ENCODE results near the gene POLR2H.
"Not testable (repeated sequence)": the region's sequence is repeated elsewhere in the genome, so short reads cannot be mapped to it uniquely, and the experiment has no call there.

The POLR2H gene

GRCh38 chr3:184336547-184337398 is 24.7 kb upstream of the POLR2H start:
- DNase-seq = no peak

- no peak for DNase-seq
Measured at GRCh38 chr3:184337399-184337714, 24.2 kb upstream of the POLR2H start, which contains the start of gene FAM131A. TSS of gene FAM131A (plus strand) at chr3:184337600. CDS start at chr3:184337631, 31 bp downstream.

- no peak for DNase-seq
Measured at GRCh38 chr3:184337981-184338380, 23.5 kb upstream of the POLR2H start.

GRCh38 chr3:184338511-184338945 is 23.0 kb upstream of the POLR2H start:
- no peak for DNase-seq

- no peak for DNase-seq
Measured at GRCh38 chr3:184339001-184339400, 22.5 kb upstream of the POLR2H start.

GRCh38 chr3:184339451-184340135 is 21.9 kb upstream of the POLR2H start:
- DNase-seq = not testable (repeated sequence)

GRCh38 chr3:184341925-184342324 is 19.6 kb upstream of the POLR2H start:
- no peak for DNase-seq

GRCh38 chr3:184343200-184343876 is 18.2 kb upstream of the POLR2H start:
- DNase-seq = no peak

GRCh38 chr3:184344579-184345316 is 16.8 kb upstream of the POLR2H start:
- no peak for DNase-seq

GRCh38 chr3:184345317-184346144 is 16.0 kb upstream of the POLR2H start:
- DNase-seq = no peak

GRCh38 chr3:184346480-184347190 is 14.9 kb upstream of the POLR2H start:
- no peak for DNase-seq

- no peak for DNase-seq
Measured at GRCh38 chr3:184347321-184348056, 14.0 kb upstream of the POLR2H start.

GRCh38 chr3:184348057-184348382 is 13.5 kb upstream of the POLR2H start:
- no peak for DNase-seq

GRCh38 chr3:184349563-184350470 is 11.7 kb upstream of the POLR2H start:
- DNase-seq = no peak

- no peak for DNase-seq
Measured at GRCh38 chr3:184350618-184351017, 10.9 kb upstream of the POLR2H start.

GRCh38 chr3:184351511-184352148 is 9.9 kb upstream of the POLR2H start:
- no peak for DNase-seq

- no peak for DNase-seq
Measured at GRCh38 chr3:184352149-184352785, 9.2 kb upstream of the POLR2H start.

- no peak for DNase-seq
Measured at GRCh38 chr3:184352897-184353545, 8.5 kb upstream of the POLR2H start.

Measured in activated CD4-positive, alpha-beta T cell treated with anti-CD3 and anti-CD28 coated beads, Interleukin-2, amount 50 U/mL, for 4 hours (primary cell).